ENCODE results near the gene TEKT2.

The TEKT2 gene

GRCh38 chr1:36126797-36127500 is 43.1 kb downstream of the TEKT2 start:
- in situ Hi-C loops (cut with MboI; ENCODE audit: low sequenced_read_pairs): no loop called here

DNA sequence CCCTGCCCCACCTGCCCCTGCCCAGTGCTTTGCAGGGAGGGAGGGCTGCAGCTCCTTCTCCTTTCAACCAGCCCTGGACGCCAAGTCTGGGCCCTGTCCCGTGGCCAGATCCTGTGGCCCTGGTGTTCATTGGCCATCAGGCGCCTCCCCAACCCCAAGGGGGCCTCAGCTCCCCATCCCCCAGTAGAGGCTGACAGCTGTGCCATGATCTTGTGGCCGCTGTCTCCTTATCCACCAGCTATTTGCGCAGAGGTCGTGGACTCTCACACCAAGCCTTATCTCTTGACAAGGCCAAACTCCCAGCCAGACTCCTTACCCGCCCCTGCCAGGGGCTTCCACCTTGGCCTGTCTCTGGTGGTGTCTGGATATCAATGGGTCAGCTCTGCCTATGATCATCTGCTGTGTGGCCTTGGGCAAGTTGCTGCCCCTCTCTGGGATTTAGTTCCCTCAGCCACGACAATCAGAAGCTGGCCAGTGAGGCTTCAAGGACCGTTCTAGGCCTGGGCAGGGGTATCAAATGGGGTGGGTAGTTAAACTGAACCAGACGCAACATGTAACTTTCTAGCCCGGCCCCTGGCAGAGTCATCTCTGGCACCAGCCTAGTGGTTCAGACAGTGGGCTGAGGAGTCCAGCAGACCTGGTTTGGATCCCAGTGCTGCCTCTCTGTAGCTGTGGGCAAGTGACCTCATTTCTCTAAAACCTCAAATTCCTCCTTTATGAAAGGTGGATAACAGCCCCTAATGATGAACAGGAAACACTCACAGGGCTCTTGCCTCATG is 44.4 kb downstream of the TEKT2 start:
- in situ Hi-C loops (cut with MboI; ENCODE audit: low sequenced_read_pairs): no loop called here

- in situ Hi-C loops (cut with MboI; ENCODE audit: low sequenced_read_pairs): no loop called here
Measured at GRCh38 chr1:36128905-36129206, 45.0 kb downstream of the TEKT2 start.

- in situ Hi-C loops (cut with MboI; ENCODE audit: low sequenced_read_pairs): no loop called here
Measured at GRCh38 chr1:36132029-36132428, 48.1 kb downstream of the TEKT2 start.

- in situ Hi-C loops (cut with MboI; ENCODE audit: low sequenced_read_pairs): no loop called here
Measured at GRCh38 chr1:36133484-36133883, 49.6 kb downstream of the TEKT2 start.

- in situ Hi-C loops (cut with MboI; ENCODE audit: low sequenced_read_pairs): no loop called here
Measured at GRCh38 chr1:36134031-36134430, 50.1 kb downstream of the TEKT2 start.

DNA sequence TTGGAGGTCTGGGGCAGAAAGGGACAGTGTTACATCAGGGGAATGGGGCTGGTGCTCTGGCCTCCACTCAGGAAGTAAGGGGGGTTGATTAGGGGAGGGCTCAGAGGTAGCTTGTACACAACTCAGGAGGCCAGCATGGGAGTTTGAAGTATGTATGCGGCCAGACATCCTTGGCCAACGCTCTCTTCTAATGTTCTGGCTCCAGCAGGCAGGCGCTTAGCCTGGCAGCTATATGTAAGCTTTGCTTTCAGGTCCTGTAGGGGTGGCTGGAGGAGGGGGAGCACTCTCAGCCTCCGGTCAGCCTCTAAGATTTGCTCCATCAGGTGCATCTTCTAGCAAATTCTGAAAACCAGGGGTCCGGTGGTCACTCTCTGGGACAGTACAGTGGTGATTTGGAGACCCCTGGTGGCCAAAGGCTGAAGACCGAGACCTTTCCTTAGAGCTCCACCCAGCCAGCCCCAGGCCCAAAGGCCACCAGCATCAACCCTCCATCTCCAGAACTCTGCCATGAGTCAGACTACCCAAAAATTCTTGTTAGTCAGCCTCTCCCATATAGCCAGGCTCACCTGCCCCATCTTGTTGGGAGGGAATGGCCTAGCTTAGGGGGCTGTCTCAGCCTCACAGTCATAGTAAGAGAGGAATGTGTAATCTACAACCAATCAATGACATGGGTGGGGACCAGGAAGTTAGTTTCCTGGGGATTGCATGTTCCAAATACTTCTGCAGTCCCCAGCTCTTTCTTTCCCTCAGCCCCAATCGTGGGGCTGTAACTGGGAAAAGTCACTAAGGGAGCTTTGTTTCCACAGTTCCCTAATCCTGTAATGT is 50.8 kb downstream of the TEKT2 start:
- in situ Hi-C loops (cut with MboI; ENCODE audit: low sequenced_read_pairs): no loop called here

DNA sequence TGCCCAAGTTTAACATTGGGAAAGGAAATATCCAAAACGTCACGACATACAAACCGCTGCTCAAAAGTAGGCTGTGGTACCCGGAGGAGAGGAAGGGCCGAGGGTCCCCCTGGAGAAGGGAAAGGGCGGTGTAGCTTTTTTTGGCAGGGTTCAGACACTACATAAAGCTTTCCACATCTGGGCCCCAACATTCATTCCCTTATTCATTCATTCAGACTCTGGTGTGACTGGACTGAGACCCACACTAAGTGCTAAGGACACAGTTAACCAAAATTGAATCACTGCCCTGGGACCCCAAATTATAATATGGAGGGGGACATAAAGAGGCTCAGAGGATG is 51.4 kb downstream of the TEKT2 start:
- in situ Hi-C loops (cut with MboI; ENCODE audit: low sequenced_read_pairs): no loop called here

GRCh38 chr1:36135796-36136195 is 51.9 kb downstream of the TEKT2 start:
- in situ Hi-C loops (cut with MboI; ENCODE audit: low sequenced_read_pairs): no loop called here

GRCh38 chr1:36136535-36136934 is 52.6 kb downstream of the TEKT2 start:
- in situ Hi-C loops (cut with MboI; ENCODE audit: low sequenced_read_pairs): no loop called here

- in situ Hi-C loops (cut with MboI; ENCODE audit: low sequenced_read_pairs): no loop called here
Measured at GRCh38 chr1:36137226-36137625, 53.3 kb downstream of the TEKT2 start.

GRCh38 chr1:36137776-36138175 is 53.9 kb downstream of the TEKT2 start:
- in situ Hi-C loops (cut with MboI; ENCODE audit: low sequenced_read_pairs): no loop called here

Data from HL-60/S4 (cell line).